GM12878 (cell line): ENCODE results near the gene KAZN. TPM values are rescaled to one million over a fixed set of nuclear protein-coding genes. Genes with fewer than 3 reads are reported as not detected.

Experiments used
- ATAC-seq: fragments of 200-7000 bp; cut with Tn5 transposase; 3 replicates; pipeline ENCODE4 v1.9.1; 2020; ENCODE audit warnings: mild to moderate bottlenecking, moderate library complexity
- BruUV-seq: library from RNA; stranded (reverse); fragments of 400-500 nt; replicated peaks from 2 replicates; lab custom pipeline; 2021; lab: Mats Ljungman, UMichigan
- CTCF ChIA-PET: fragments of 300-600 bp; sonication (Branson Sonifier 250); formaldehyde crosslinking; extraction: SDS; loops from one replicate; lab custom pipeline; 2021; ENCODE audit warnings: inconsistent platforms; lab: Yijun Ruan, JAX
- POLR2A ChIA-PET: fragments of 350-600 bp; formaldehyde crosslinking; extraction: SDS; loops from one replicate; lab custom pipeline; 2021; ENCODE audit warnings: inconsistent platforms; lab: Charles Lee
- RAD21 ChIA-PET: fragments of 300-600 bp; sonication (Branson Sonifier 250); formaldehyde crosslinking; loops from one replicate; lab custom pipeline; 2023; ENCODE audit warnings: antibody characterized with exemption; ENCODE audit not compliant: unreplicated experiment; lab: Charles Lee
- SMC1A ChIA-PET: fragments of 300-600 bp; sonication (Branson Sonifier 250); formaldehyde crosslinking; loops from one replicate; lab custom pipeline; 2023; ENCODE audit not compliant: unreplicated experiment, uncharacterized antibody; lab: Charles Lee
- DNase-seq: peaks from one replicate; pipeline ENCODE4 v3.0.0-alpha.2; 2011; ENCODE audit warnings: low read depth, low spot score
- FAIRE-seq: peaks from 3 replicates; lab custom pipeline; 2011; peaks lifted over from hg19 to GRCh38; lab: Jason Lieb, UNC
- H2AFZ ChIP-seq: 2 replicates; pipeline ENCODE4 v1.6.0; 2011; ENCODE audit warnings: low read depth, low read length, control low read depth; ENCODE audit not compliant: control insufficient read depth
- H3K27ac ChIP-seq: 2 replicates; pipeline ENCODE4 v1.5.1; 2011; ENCODE audit warnings: control low read depth; ENCODE audit not compliant: control insufficient read depth, insufficient read depth
- H3K27me3 ChIP-seq, 2 experiments: replicated peaks in 1 of 2; 2 replicates each; pipeline versions ENCODE4 v1.6.0 to v1.6.1; 2011; ENCODE audit warnings: low read length in 1 of 2; ENCODE audit not compliant: control insufficient read depth in 2 of 2, insufficient read depth in 2 of 2
- H3K36me3 ChIP-seq, 2 experiments: 2 replicates each; pipeline ENCODE4 v1.5.1; 2011; ENCODE audit warnings: low read length in 1 of 2; ENCODE audit not compliant: control insufficient read depth in 2 of 2, insufficient read depth in 2 of 2
- H3K4me1 ChIP-seq: 2 replicates; pipeline ENCODE4 v1.6.1; 2011; ENCODE audit warnings: mild to moderate bottlenecking, low read length, moderate library complexity, mixed read lengths; ENCODE audit not compliant: control insufficient read depth, insufficient read depth
- H3K4me2 ChIP-seq: 2 replicates; pipeline ENCODE4 v1.6.0; 2011; ENCODE audit warnings: control low read depth; ENCODE audit not compliant: control insufficient read depth, insufficient read depth
- H3K4me3 ChIP-seq: fragments of 200-600 bp; sonication (generic); 2 replicates; pipeline ENCODE4 v1.5.1; 2016
- H3K79me2 ChIP-seq: 2 replicates; pipeline ENCODE4 v1.6.0; 2011; ENCODE audit warnings: low read length; ENCODE audit not compliant: control insufficient read depth, insufficient read depth
- H3K9ac ChIP-seq: 2 replicates; pipeline ENCODE4 v1.8.0; 2011; ENCODE audit warnings: low read length, control low read depth, mixed read lengths; ENCODE audit not compliant: control insufficient read depth, insufficient read depth
- H3K9me3 ChIP-seq: replicated peaks from 3 replicates; pipeline ENCODE4 v1.5.1; 2011; ENCODE audit warnings: mild to moderate bottlenecking, low read length; ENCODE audit not compliant: control insufficient read depth, insufficient read depth
- H4K20me1 ChIP-seq: 2 replicates; pipeline ENCODE4 v1.6.0; 2011; ENCODE audit not compliant: control insufficient read depth, insufficient read depth
- CBFB ChIP-seq: IDR thresholded peaks from 2 replicates; pipeline ENCODE4 v1.6.1; 2016; ENCODE audit warnings: antibody characterized with exemption, low read depth
- CREM ChIP-seq: IDR thresholded peaks from 2 replicates; pipeline ENCODE4 v1.6.1; 2014; ENCODE audit warnings: antibody characterized with exemption, low read depth
- HDAC6 ChIP-seq: fragments of 200-600 bp; sonication (generic); IDR thresholded peaks from one replicate; pipeline ENCODE4 v1.8.0; 2017; ENCODE audit warnings: antibody characterized with exemption; ENCODE audit not compliant: unreplicated experiment
- NFIC ChIP-seq: IDR thresholded peaks from 2 replicates; pipeline ENCODE4 v1.6.1; 2012; ENCODE audit warnings: low read depth, mild to moderate bottlenecking, inconsistent platforms, low read length, moderate library complexity
- POLR2A ChIP-seq: IDR thresholded peaks from 2 replicates; pipeline ENCODE4 v1.6.1; 2011; ENCODE audit warnings: low read depth, mild to moderate bottlenecking, low read length
- ZBED1 ChIP-seq: IDR thresholded peaks from 2 replicates; pipeline ENCODE4 v1.6.1; 2016; ENCODE audit warnings: borderline replicate concordance
- ZZZ3 ChIP-seq: IDR thresholded peaks from 2 replicates; pipeline ENCODE4 v1.6.1; 2011; ENCODE audit warnings: low read depth; ENCODE audit not compliant: control insufficient read depth, insufficient read length
- WGBS: methylation state at CpG from one replicate; pipeline ENCODE4 v1.1.6; 2016; ENCODE audit warnings: low lambda C conversion rate; ENCODE audit not compliant: insufficient replicate concordance, insufficient coverage; ENCODE audit errors: missing lambda C conversion rate; 5-methylcytosine and 5-hydroxymethylcytosine counted together
- in situ Hi-C: fragments of 300-500 bp; cut with MboI; formaldehyde crosslinking; loops from 9 replicates; pipeline ENCODE4 v1.14.3; 2018; ENCODE audit warnings: mixed read lengths
- intact Hi-C: fragments of 100-400 bp; cut with micrococcal nuclease; formaldehyde crosslinking; loops from one replicate; pipeline ENCODE4 v1.14.2; 2022; ENCODE audit not compliant: unreplicated experiment
- polyA plus RNA-seq, 11 experiments: library from polyadenylated mRNA; depleted of rRNA in 4 of 11; unstranded in 6 of 11; stranded (reverse) in 5 of 11; fragments of >200 nt; fragmentation: Nextera tagmentation in 4 of 11; fragmentation: Illumina TruSeq in 1 of 11; extraction: Ambion mirVana in 4 of 11; extraction: Trizol in 1 of 11; gene quantifications; 1 replicate in 1 of 11; 2 replicates in 10 of 11; pipeline versions ENCODE4 v1.2.1 to v1.2.3, GENCODE V29; 2011 to 2016; ENCODE audit warnings: inconsistent platforms in 2 of 11, missing spikeins in 2 of 11, low read depth in 1 of 11
- total RNA-seq, 4 experiments: library from RNA; depleted of rRNA in 3 of 4; stranded (reverse); fragments of >200 nt in 3 of 4; fragmentation: Illumina TruSeq in 1 of 4; extraction: Trizol in 1 of 4; gene quantifications; 2 replicates each; pipeline versions ENCODE4 v1.2.1 to v1.2.3, GENCODE V29; 2013 to 2021
- TF ChIP-seq, protein P1 (sequence below): fragments of 450-650 bp; IDR thresholded peaks from 2 replicates; pipeline ENCODE4 v1.6.1; 2016; ENCODE audit warnings: mild to moderate bottlenecking, moderate library complexity, borderline replicate concordance
- TF ChIP-seq, protein P2 (sequence below): fragments of 450-650 bp; IDR thresholded peaks from 2 replicates; pipeline ENCODE4 v1.6.1; 2017; ENCODE audit warnings: antibody characterized with exemption, mild to moderate bottlenecking, moderate library complexity
- TF ChIP-seq, protein P3 (sequence below): fragments of 450-650 bp; IDR thresholded peaks from 2 replicates; pipeline ENCODE4 v1.6.1; 2014; ENCODE audit warnings: mild to moderate bottlenecking
- TF ChIP-seq, protein P4 (sequence below): fragments of 450-650 bp; IDR thresholded peaks from 2 replicates; pipeline ENCODE4 v1.6.1; 2017; ENCODE audit warnings: mild to moderate bottlenecking

The KAZN gene
- total and polyA plus RNA-seq, 10 of the 15 experiments (the other 5 are each of a cell fraction or from before 2014, with no cell fraction given): 0.72 to 4.0 (median 1.2) TPM

DNA sequence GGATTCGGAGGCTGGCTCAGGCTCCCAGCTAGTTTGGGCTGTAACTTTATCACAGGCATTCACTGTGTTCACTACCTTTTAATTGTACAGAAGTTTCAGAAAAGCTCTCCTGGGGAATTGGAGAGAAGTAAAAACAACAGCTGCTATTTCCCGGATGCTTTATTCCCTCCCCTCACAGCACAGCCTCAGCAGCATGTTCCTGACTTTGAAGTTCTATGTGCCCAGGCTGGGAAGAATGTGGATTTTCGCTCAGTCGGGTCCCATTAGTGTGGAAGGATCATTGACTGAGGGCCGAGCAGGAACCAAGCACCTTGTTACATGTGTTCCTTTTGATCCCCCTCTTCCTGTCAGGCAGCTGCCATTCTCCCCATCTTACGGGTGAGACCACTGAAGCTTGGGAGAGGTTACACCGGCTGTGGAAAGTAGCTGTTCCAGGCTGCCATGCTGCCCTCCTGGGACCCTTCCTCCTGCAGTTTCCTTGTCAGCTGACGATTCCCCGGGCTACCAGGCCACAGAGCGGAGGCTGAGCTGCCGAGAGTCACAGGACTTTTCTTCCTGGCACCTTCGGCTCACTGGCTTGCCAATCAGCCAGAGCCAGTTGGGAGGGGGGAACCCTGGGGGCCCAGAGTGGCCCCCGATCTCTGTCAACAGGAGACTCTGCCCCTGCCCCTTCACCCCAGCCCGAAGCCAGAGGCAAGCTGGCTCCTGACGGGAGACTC, 331.9 kb downstream of the KAZN start:
- Histone ChIP-seq H4K20me1 (no peaks in the 10 kb centered on the region), H3K9ac (no peak overlapping the region), H2AFZ (no peak overlapping the region), H3K4me3 (no peak overlapping the region), H3K27me3 (peaks cover 0 to under 1% of the 10 kb centered on the region in 2 experiments; a peak in 1 of 4 replicates), H3K4me1 (no peaks in the 10 kb centered on the region), H3K4me2 (no peak overlapping the region), H3K79me2 (no peaks in the 10 kb centered on the region), H3K36me3 (no peaks in the 10 kb centered on the region), H3K27ac (no peak overlapping the region), H3K9me3 (no peaks in the 10 kb centered on the region)
- ATAC-seq: no peak
- ChIA-PET SMC1A (interaction anchor here (0.8 kb wide), 1 partner anchor 23 kb away, joined by 3 read pairs; no protein-coding TSS in a partner anchor), POLR2A (interaction anchor here (0.6 kb wide), 1 partner anchor 1256 kb away, joined by 3 read pairs; no protein-coding TSS in a partner anchor), CTCF (no interaction called here), RAD21 (interaction anchor here (1.6 kb wide), 1 partner anchor 97 kb away, joined by 3 read pairs; no protein-coding TSS in a partner anchor)
- in situ Hi-C loops (no loop called here), intact Hi-C loops (no loop called here)
- FAIRE-seq: no peak
- DNase-seq: no peak
- 33% methylated on average over 15 of the region's 15 CpGs for WGBS
- no TSS peak for BruUV-seq
- TF ChIP-seq, protein P1, sequence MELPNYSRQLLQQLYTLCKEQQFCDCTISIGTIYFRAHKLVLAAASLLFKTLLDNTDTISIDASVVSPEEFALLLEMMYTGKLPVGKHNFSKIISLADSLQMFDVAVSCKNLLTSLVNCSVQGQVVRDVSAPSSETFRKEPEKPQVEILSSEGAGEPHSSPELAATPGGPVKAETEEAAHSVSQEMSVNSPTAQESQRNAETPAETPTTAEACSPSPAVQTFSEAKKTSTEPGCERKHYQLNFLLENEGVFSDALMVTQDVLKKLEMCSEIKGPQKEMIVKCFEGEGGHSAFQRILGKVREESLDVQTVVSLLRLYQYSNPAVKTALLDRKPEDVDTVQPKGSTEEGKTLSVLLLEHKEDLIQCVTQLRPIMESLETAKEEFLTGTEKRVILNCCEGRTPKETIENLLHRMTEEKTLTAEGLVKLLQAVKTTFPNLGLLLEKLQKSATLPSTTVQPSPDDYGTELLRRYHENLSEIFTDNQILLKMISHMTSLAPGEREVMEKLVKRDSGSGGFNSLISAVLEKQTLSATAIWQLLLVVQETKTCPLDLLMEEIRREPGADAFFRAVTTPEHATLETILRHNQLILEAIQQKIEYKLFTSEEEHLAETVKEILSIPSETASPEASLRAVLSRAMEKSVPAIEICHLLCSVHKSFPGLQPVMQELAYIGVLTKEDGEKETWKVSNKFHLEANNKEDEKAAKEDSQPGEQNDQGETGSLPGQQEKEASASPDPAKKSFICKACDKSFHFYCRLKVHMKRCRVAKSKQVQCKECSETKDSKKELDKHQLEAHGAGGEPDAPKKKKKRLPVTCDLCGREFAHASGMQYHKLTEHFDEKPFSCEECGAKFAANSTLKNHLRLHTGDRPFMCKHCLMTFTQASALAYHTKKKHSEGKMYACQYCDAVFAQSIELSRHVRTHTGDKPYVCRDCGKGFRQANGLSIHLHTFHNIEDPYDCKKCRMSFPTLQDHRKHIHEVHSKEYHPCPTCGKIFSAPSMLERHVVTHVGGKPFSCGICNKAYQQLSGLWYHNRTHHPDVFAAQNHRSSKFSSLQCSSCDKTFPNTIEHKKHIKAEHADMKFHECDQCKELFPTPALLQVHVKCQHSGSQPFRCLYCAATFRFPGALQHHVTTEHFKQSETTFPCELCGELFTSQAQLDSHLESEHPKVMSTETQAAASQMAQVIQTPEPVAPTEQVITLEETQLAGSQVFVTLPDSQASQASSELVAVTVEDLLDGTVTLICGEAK: no peak
- TF ChIP-seq CREM (no peak), ZBED1 (no peak), HDAC6 (no peak), POLR2A (no peak), ZZZ3 (no peak), CBFB (no peak), NFIC (no peak)
- TF ChIP-seq, protein P2, sequence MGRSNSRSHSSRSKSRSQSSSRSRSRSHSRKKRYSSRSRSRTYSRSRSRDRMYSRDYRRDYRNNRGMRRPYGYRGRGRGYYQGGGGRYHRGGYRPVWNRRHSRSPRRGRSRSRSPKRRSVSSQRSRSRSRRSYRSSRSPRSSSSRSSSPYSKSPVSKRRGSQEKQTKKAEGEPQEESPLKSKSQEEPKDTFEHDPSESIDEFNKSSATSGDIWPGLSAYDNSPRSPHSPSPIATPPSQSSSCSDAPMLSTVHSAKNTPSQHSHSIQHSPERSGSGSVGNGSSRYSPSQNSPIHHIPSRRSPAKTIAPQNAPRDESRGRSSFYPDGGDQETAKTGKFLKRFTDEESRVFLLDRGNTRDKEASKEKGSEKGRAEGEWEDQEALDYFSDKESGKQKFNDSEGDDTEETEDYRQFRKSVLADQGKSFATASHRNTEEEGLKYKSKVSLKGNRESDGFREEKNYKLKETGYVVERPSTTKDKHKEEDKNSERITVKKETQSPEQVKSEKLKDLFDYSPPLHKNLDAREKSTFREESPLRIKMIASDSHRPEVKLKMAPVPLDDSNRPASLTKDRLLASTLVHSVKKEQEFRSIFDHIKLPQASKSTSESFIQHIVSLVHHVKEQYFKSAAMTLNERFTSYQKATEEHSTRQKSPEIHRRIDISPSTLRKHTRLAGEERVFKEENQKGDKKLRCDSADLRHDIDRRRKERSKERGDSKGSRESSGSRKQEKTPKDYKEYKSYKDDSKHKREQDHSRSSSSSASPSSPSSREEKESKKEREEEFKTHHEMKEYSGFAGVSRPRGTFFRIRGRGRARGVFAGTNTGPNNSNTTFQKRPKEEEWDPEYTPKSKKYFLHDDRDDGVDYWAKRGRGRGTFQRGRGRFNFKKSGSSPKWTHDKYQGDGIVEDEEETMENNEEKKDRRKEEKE: no peak
- TF ChIP-seq, protein P3, sequence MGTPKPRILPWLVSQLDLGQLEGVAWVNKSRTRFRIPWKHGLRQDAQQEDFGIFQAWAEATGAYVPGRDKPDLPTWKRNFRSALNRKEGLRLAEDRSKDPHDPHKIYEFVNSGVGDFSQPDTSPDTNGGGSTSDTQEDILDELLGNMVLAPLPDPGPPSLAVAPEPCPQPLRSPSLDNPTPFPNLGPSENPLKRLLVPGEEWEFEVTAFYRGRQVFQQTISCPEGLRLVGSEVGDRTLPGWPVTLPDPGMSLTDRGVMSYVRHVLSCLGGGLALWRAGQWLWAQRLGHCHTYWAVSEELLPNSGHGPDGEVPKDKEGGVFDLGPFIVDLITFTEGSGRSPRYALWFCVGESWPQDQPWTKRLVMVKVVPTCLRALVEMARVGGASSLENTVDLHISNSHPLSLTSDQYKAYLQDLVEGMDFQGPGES: no peak
- TF ChIP-seq, protein P4, sequence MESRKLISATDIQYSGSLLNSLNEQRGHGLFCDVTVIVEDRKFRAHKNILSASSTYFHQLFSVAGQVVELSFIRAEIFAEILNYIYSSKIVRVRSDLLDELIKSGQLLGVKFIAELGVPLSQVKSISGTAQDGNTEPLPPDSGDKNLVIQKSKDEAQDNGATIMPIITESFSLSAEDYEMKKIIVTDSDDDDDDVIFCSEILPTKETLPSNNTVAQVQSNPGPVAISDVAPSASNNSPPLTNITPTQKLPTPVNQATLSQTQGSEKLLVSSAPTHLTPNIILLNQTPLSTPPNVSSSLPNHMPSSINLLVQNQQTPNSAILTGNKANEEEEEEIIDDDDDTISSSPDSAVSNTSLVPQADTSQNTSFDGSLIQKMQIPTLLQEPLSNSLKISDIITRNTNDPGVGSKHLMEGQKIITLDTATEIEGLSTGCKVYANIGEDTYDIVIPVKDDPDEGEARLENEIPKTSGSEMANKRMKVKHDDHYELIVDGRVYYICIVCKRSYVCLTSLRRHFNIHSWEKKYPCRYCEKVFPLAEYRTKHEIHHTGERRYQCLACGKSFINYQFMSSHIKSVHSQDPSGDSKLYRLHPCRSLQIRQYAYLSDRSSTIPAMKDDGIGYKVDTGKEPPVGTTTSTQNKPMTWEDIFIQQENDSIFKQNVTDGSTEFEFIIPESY: no peak
